Activated naive CD8-positive, alpha-beta T cell treated with anti-CD3 and anti-CD28 coated beads for 36 hours (primary cell): ENCODE data around the gene MAP3K21. TPM values are rescaled to one million over a fixed set of nuclear protein-coding genes. Genes with fewer than 3 reads are reported as not detected.

Source experiments
- DNase-seq: peaks from one replicate; pipeline ENCODE4 v3.0.0; 2021
- H3K27ac Mint-ChIP-seq: one replicate; pipeline ENCODE4 v1.8.0; 2022; ENCODE audit warnings: mild to moderate bottlenecking, moderate library complexity, mixed read lengths
- H3K27me3 Mint-ChIP-seq: one replicate; pipeline ENCODE4 v1.8.0; 2022; ENCODE audit warnings: mild to moderate bottlenecking, mixed read lengths
- H3K36me3 Mint-ChIP-seq: one replicate; pipeline ENCODE4 v1.8.0; 2021; ENCODE audit warnings: mild to moderate bottlenecking, mixed read lengths
- H3K4me1 Mint-ChIP-seq: one replicate; pipeline ENCODE4 v1.8.0; 2021; ENCODE audit warnings: mixed read lengths
- H3K4me3 Mint-ChIP-seq: one replicate; pipeline ENCODE4 v1.8.0; 2022; ENCODE audit warnings: mild to moderate bottlenecking, moderate library complexity, mixed read lengths
- H3K9me3 Mint-ChIP-seq: one replicate; pipeline ENCODE4 v1.8.0; 2022; ENCODE audit warnings: mixed read lengths
- total RNA-seq, 2 experiments: library from RNA; stranded (reverse); gene quantifications; one replicate each; pipeline ENCODE4 v1.2.3, GENCODE V29; 2021

Gene MAP3K21
- total RNA-seq, 2 experiments from 2014 or later: 1.6 to 1.9 TPM

DNA sequence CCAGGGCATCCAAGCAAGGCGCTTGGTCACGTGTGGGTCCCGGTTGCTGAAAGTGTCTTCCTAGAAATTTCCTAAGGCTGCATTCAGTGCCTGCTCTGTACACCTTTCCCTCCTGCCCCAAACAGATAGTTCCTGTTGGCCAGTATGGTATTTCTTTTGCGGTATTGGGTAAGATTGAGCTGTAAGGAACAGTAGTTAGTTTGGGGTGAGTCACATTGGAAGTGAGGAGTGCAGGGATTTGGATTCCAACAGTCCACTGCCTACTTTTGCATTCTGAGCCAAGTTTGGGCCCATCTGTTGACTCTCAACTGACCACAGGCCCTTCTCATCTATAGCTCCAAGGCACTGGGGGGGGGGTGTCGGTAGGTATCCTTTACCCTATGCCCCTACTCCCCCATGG is 83.4 kb downstream of the MAP3K21 start:
- H3K4me1 Mint-ChIP-seq: peaks cover 7% of the 10 kb centered on the region
- no peak overlapping the region for H3K4me3 Mint-ChIP-seq
- H3K9me3 Mint-ChIP-seq: peaks cover 8% of the 10 kb centered on the region
- no peak overlapping the region for H3K27ac Mint-ChIP-seq
- peaks cover 2% of the 10 kb centered on the region for H3K36me3 Mint-ChIP-seq
- no peak for DNase-seq
- H3K27me3 Mint-ChIP-seq: peaks cover 40% of the 10 kb centered on the region

DNA sequence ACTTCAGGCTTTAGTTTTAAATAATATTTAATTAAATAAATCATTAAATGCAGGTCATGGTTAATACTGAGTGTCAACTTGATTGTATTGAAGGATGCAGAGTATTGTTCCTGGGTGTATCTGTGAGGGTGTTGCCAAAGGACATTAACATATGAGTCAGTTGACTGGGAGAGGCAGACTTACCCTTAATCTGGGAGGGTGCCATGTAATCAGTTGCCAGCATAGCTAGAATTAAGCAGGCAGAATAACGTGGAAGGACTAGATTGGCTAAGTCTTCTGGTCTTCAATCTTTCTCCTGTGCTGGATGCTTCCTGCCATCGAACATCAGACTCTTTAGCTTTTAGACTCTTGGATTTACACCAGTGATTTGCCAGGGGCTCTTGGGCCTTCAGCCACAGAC is 85.3 kb downstream of the MAP3K21 start:
- Mint-ChIP-seq H3K4me1 (no peaks in the 10 kb centered on the region), H3K27me3 (peaks cover 32% of the 10 kb centered on the region), H3K27ac (no peak overlapping the region), H3K4me3 (no peak overlapping the region), H3K36me3 (no peaks in the 10 kb centered on the region), H3K9me3 (peaks cover 6% of the 10 kb centered on the region)
- no peak for DNase-seq

DNA sequence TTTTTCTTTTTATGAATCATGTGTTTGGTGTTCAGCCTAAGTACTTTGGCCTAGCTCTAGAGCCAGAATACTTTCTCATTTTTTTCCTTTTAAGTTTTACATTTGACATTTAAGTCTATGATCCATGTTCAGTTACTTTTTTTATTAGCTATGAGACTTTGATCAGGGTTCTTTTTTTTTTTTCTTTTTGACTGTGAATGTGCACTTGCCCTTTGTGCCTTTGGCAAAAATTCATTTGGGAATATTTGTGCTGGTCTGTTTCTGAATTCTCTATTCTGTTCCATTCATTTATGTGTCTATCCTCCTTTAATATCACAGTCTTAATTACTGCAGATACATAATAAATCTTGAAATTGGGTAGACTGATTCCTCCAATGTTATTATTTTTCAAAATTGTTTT is 93.8 kb downstream of the MAP3K21 start:
- H3K4me3 Mint-ChIP-seq: no peak overlapping the region

DNA sequence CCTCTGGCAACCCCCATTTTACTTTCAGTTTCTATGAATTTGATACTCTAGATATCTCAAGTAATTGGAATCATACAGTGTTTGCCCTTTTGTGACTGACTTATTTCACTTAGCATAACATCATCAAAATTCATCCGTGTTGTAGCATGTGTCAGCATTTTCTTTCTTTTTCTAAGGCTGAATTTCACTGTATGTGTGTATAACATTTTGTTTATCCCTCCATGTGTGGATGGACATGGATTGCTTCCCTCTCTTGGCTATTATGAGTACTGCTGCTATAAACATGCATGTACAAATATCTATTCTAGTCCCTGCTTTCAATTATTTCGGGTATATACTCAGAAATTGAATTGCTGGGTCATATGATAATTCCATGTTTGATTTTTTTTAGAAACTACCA is 97.3 kb downstream of the MAP3K21 start:
- Mint-ChIP-seq H3K36me3 (no peaks in the 10 kb centered on the region), H3K9me3 (no peaks in the 10 kb centered on the region), H3K4me1 (no peaks in the 10 kb centered on the region), H3K27me3 (peaks cover 50% of the 10 kb centered on the region), H3K27ac (no peak overlapping the region), H3K4me3 (no peak overlapping the region)
- no peak for DNase-seq

More for the DNA sequence above, 93.8 kb downstream of the MAP3K21 start:
- Mint-ChIP-seq H3K4me1 (no peaks in the 10 kb centered on the region), H3K9me3 (no peaks in the 10 kb centered on the region), H3K36me3 (no peaks in the 10 kb centered on the region), H3K27me3 (peaks cover 30% of the 10 kb centered on the region), H3K27ac (no peak overlapping the region)
- DNase-seq: no peak

GRCh38 chr1:233427907-233428306 is 100.4 kb downstream of the MAP3K21 start:
- H3K9me3 Mint-ChIP-seq: peaks cover 1% of the 10 kb centered on the region
- no peak for DNase-seq
- H3K4me1 Mint-ChIP-seq: no peaks in the 10 kb centered on the region
- H3K27me3 Mint-ChIP-seq: peaks cover 58% of the 10 kb centered on the region
- no peaks in the 10 kb centered on the region for H3K36me3 Mint-ChIP-seq
- H3K4me3 Mint-ChIP-seq: no peak overlapping the region
- no peak overlapping the region for H3K27ac Mint-ChIP-seq

- Mint-ChIP-seq H3K27ac (no peak overlapping the region), H3K4me3 (no peak overlapping the region), H3K9me3 (peaks cover 1% of the 10 kb centered on the region), H3K4me1 (no peaks in the 10 kb centered on the region), H3K27me3 (peaks cover 55% of the 10 kb centered on the region), H3K36me3 (no peaks in the 10 kb centered on the region)
- DNase-seq: no peak
Measured at GRCh38 chr1:233431753-233432403, 104.4 kb downstream of the MAP3K21 start.

GRCh38 chr1:233432916-233433315 is 105.4 kb downstream of the MAP3K21 start:
- Mint-ChIP-seq H3K27ac (no peak overlapping the region), H3K9me3 (peaks cover 1% of the 10 kb centered on the region), H3K4me3 (no peak overlapping the region), H3K4me1 (no peaks in the 10 kb centered on the region), H3K36me3 (no peaks in the 10 kb centered on the region), H3K27me3 (peaks cover 48% of the 10 kb centered on the region)
- DNase-seq: no peak

DNA sequence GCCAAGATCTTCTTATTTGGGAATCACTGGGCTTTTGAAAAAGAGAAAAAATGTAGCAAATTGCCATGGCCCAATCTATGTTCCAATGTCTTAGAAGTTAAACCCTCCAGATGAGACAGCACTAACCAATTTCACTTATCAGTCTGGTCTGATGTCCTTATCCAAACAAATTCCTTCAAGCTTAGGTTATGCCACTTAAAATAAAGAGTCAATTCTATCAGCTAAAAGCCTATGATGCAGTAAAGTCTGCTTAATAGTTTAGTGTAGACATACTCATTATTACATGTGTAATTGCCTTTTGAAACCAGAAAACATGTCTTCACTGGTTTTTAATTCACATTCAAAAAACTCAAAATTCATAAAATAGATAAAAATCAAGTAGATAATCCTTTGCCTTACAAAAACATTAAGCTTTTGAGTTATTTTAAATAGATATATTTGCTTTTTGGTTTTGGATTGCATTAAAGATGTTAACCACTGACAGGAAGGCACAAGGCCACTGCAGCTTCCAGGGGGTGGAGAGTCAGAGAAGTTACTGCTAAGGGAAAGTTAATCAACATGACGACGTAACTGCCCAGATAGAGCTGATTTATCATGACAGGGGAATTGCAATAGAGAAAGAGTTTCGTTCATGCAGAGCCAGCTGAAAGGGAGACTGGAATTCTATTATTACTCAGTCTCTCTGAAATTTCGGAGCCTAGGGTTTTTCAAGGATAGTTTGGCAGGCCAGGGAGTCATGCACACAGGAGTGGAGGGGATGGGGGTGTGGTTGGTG is 106.1 kb downstream of the MAP3K21 start:
- H3K27me3 Mint-ChIP-seq: peaks cover 43% of the 10 kb centered on the region
- H3K9me3 Mint-ChIP-seq: peaks cover 1% of the 10 kb centered on the region
- no peaks in the 10 kb centered on the region for H3K4me1 Mint-ChIP-seq
- H3K36me3 Mint-ChIP-seq: no peaks in the 10 kb centered on the region
- no peak overlapping the region for H3K27ac Mint-ChIP-seq
- no peak overlapping the region for H3K4me3 Mint-ChIP-seq
- DNase-seq: no peak

Other genes with a start within 250 kb of the MAP3K21 start
- gene PCNX2, start 32.0 kb upstream of the MAP3K21 start, total RNA-seq: 10 to 100 TPM; 10.6 to 12.5 TPM